HepG2 (cell line): Measurements from ENCODE around the gene OR2H1. TPM values are rescaled to one million over a fixed set of nuclear protein-coding genes. Genes with fewer than 3 reads are reported as not detected.
"Not testable (repeated sequence)": the region's sequence is repeated elsewhere in the genome, so short reads cannot be mapped to it uniquely, and the experiment has no call there.

Experiments
- ATAC-seq: fragments of 200-7000 bp; cut with Tn5 transposase; 3 replicates; pipeline ENCODE4 v1.9.1; 2020; ENCODE audit warnings: mild to moderate bottlenecking, moderate library complexity
- BruUV-seq: library from RNA; stranded (reverse); fragments of 400-500 nt; replicated peaks from 2 replicates; lab custom pipeline; 2021; lab: Mats Ljungman, UMichigan
- CTCF ChIA-PET: fragments of 300-600 bp; formaldehyde crosslinking; extraction: SDS; loops from one replicate; lab custom pipeline; 2021; ENCODE audit warnings: low total read pairs, inconsistent platforms, low intra/inter-chr PET ratio; lab: Yijun Ruan, JAX
- POLR2A ChIA-PET: fragments of 350-600 bp; sonication (Branson Sonifier 250); formaldehyde crosslinking; loops from one replicate; lab custom pipeline; 2020; ENCODE audit warnings: antibody characterized with exemption, inconsistent platforms; lab: Yijun Ruan, JAX
- DNase-seq: peaks from one replicate; pipeline ENCODE4 v3.0.0-alpha.2; 2015; ENCODE audit warnings: low spot score
- FAIRE-seq: peaks from 3 replicates; lab custom pipeline; 2011; peaks lifted over from hg19 to GRCh38; lab: Jason Lieb, UNC
- H2AFZ ChIP-seq: one replicate; pipeline ENCODE4 v1.6.1; 2011; ENCODE audit warnings: low read length, inconsistent platforms
- H3K27ac ChIP-seq: fragments of 300-600 bp; 3 replicates; pipeline ENCODE4 v1.8.0; 2011; ENCODE audit warnings: mixed run types, mild to moderate bottlenecking, mixed read lengths, low read length, inconsistent platforms; ENCODE audit not compliant: insufficient read depth; ENCODE audit errors: extremely low read length
- H3K27me3 ChIP-seq, 2 experiments: fragments of 200-600 bp in 1 of 2; 2 replicates in 1 of 2; 3 replicates in 1 of 2; pipeline versions ENCODE4 v1.6.0 to v1.8.0; 2011; ENCODE audit warnings: low read length in 2 of 2, mild to moderate bottlenecking in 2 of 2, moderate library complexity in 2 of 2, inconsistent platforms in 1 of 2; ENCODE audit not compliant: insufficient read depth in 2 of 2, control insufficient read depth in 1 of 2
- H3K36me3 ChIP-seq, 2 experiments: fragments of 200-600 bp in 1 of 2; replicated peaks in 1 of 2; 2 replicates in 1 of 2; 3 replicates in 1 of 2; pipeline versions ENCODE4 v1.5.1 to v1.8.0; 2011; ENCODE audit warnings: low read length in 2 of 2, inconsistent platforms in 1 of 2; ENCODE audit not compliant: insufficient read depth in 2 of 2, control insufficient read depth in 1 of 2
- H3K4me1 ChIP-seq: 2 replicates; pipeline ENCODE4 v1.5.1; 2012; ENCODE audit warnings: low read length, inconsistent platforms; ENCODE audit not compliant: insufficient read depth
- H3K4me2 ChIP-seq: 2 replicates; pipeline ENCODE4 v1.6.0; 2011; ENCODE audit warnings: low read depth, low read length, inconsistent platforms
- H3K4me3 ChIP-seq, 3 experiments: fragments of 200-600 bp in 1 of 3; sonication (generic), shearing (Covaris generic) in 1 of 3; replicated peaks in 1 of 3; 2 replicates each; pipeline ENCODE4 v1.5.1; 2011 to 2016; ENCODE audit warnings: low read length in 3 of 3, inconsistent platforms in 2 of 3, low read depth in 2 of 3, mild to moderate bottlenecking in 2 of 3, control low read depth in 1 of 3, mixed read lengths in 1 of 3; ENCODE audit not compliant: insufficient read depth in 1 of 3
- H3K79me2 ChIP-seq: one replicate; pipeline ENCODE4 v1.6.1; 2011; ENCODE audit warnings: low read length, inconsistent platforms; ENCODE audit not compliant: insufficient read depth
- H3K9ac ChIP-seq: 2 replicates; pipeline ENCODE4 v1.6.0; 2011; ENCODE audit warnings: mild to moderate bottlenecking, low read depth, low read length, inconsistent platforms; ENCODE audit not compliant: insufficient read depth
- H3K9me3 ChIP-seq: 2 replicates; pipeline ENCODE4 v1.5.1; 2012; ENCODE audit warnings: mild to moderate bottlenecking, low read length
- H4K20me1 ChIP-seq: 2 replicates; pipeline ENCODE4 v1.6.0; 2011; ENCODE audit warnings: inconsistent platforms, mild to moderate bottlenecking, low read length, moderate library complexity; ENCODE audit not compliant: insufficient read depth
- ATF5 ChIP-seq: sonication (generic); formaldehyde crosslinking; IDR thresholded peaks from 2 replicates; pipeline ENCODE4 v1.4.0; 2020; ENCODE audit warnings: mild to moderate bottlenecking, low read depth, missing genetic modification reagents
- HOMEZ ChIP-seq: IDR thresholded peaks from 2 replicates; pipeline ENCODE4 v1.6.1; 2016; ENCODE audit warnings: low read depth
- KDM1A ChIP-seq: IDR thresholded peaks from 2 replicates; pipeline ENCODE4 v1.6.1; 2016; ENCODE audit warnings: missing compliant biosample characterization
- PPARG ChIP-seq: conservative IDR thresholded peaks from 2 replicates; pipeline ENCODE4 v1.6.1; 2016; ENCODE audit warnings: missing biosample characterization, missing genetic modification reagents
- RARA ChIP-seq: IDR thresholded peaks from 2 replicates; pipeline ENCODE4 v1.6.1; 2016; ENCODE audit warnings: missing genetic modification reagents, missing compliant biosample characterization
- ZNF143 ChIP-seq: sonication (generic); formaldehyde crosslinking; IDR thresholded peaks from 2 replicates; pipeline ENCODE4 v1.4.0; 2020; ENCODE audit warnings: missing genetic modification reagents
- ZNF160 ChIP-seq: sonication (generic); formaldehyde crosslinking; IDR thresholded peaks from 2 replicates; pipeline ENCODE4 v1.8.0; 2022; ENCODE audit warnings: mild to moderate bottlenecking, inconsistent platforms, missing genetic modification reagents
- ZNF451 ChIP-seq: sonication (generic); formaldehyde crosslinking; IDR thresholded peaks from 2 replicates; pipeline ENCODE4 v1.5.0; 2020; ENCODE audit warnings: mild to moderate bottlenecking, missing genetic modification reagents
- ZNF614 ChIP-seq: IDR thresholded peaks from 2 replicates; pipeline ENCODE4 v1.6.1; 2018; ENCODE audit warnings: missing biosample characterization, missing genetic modification reagents, inconsistent platforms, borderline replicate concordance
- ZNF891 ChIP-seq: sonication (generic); formaldehyde crosslinking; IDR thresholded peaks from 2 replicates; pipeline ENCODE4 v1.5.0; 2020; ENCODE audit warnings: mild to moderate bottlenecking, missing genetic modification reagents
- WGBS: methylation state at CpG from one replicate; pipeline ENCODE4 v1.1.6; 2017; ENCODE audit warnings: low lambda C conversion rate; 5-methylcytosine and 5-hydroxymethylcytosine counted together
- in situ Hi-C: cut with HindIII; loops from 2 replicates; pipeline ENCODE4 v1.10.0; 2017; ENCODE audit warnings: low pct_unique_long_range_greater_than_20kb; ENCODE audit not compliant: extremely low pct_ligation_motif_present
- intact Hi-C: fragments of 100-400 bp; cut with micrococcal nuclease; formaldehyde crosslinking; loops from one replicate; pipeline ENCODE4 v1.10.0; 2022; ENCODE audit not compliant: unreplicated experiment
- polyA plus RNA-seq, 8 experiments: library from polyadenylated mRNA; depleted of rRNA in 3 of 8; stranded (reverse) in 7 of 8; unstranded in 1 of 8; fragments of >200 nt; fragmentation: Illumina TruSeq in 4 of 8; extraction: Trizol in 4 of 8; gene quantifications; 2 replicates each; pipeline versions ENCODE4 v1.2.1 to v1.2.3, GENCODE V29; 2011 to 2016; ENCODE audit warnings: low read depth in 4 of 8, missing spikeins in 1 of 8, mixed read lengths in 1 of 8; ENCODE audit not compliant: insufficient read depth in 1 of 8
- total RNA-seq, 5 experiments: library from RNA; depleted of rRNA; stranded (reverse); fragments of >200 nt; fragmentation: Illumina TruSeq; extraction: Trizol; gene quantifications; 2 replicates each; pipeline ENCODE4 v1.2.3, GENCODE V29; 2016; ENCODE audit warnings: low read depth in 1 of 5
- TF ChIP-seq, protein P1 (sequence below): sonication (generic); formaldehyde crosslinking; IDR thresholded peaks from 2 replicates; pipeline ENCODE4 v1.4.0; 2020; ENCODE audit warnings: missing genetic modification reagents
- TF ChIP-seq, protein P2 (sequence below): sonication (generic); formaldehyde crosslinking; IDR thresholded peaks from 2 replicates; pipeline ENCODE4 v1.4.0; 2020; ENCODE audit warnings: missing genetic modification reagents

OR2H1 gene
- total and polyA plus RNA-seq, 2 of the 13 experiments (the other 11 are each of a cell fraction or from before 2014, with no cell fraction given), result 0.15 TPM; not detected in 1

DNA sequence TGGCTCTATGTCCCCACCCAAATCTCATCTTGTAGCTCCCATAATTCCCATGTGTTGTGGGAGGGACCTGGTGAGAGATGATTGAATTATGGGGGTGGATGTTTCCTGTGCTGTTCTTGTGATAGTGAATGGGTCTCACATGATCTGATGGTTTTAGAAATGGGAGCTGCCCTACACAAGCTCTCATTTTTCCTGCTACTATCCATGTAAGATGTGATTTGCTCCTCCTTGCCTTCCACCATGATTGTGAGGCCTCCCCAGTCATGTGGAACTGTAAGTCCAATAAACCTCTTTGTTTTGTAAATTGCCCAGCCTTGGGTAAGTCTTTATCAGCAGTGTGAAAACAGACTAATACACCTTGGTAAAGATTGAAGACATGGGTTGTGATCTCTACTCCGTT, 12.9 kb upstream of the OR2H1 start:
- POLR2A ChIA-PET, FAIRE-seq, ATAC-seq, H3K27me3 ChIP-seq, H4K20me1 ChIP-seq, H3K79me2 ChIP-seq, intact Hi-C loops, H3K9me3 ChIP-seq, H3K27ac ChIP-seq, H3K9ac ChIP-seq, H3K36me3 ChIP-seq, H3K4me1 ChIP-seq, H3K4me2 ChIP-seq, in situ Hi-C loops, CTCF ChIA-PET, H2AFZ ChIP-seq, DNase-seq, BruUV-seq, H3K4me3 ChIP-seq: not testable (repeated sequence)
- WGBS, result 4% methylated on average over 1 of the region's 1 CpG

GRCh38 chr6:29447670-29448069, 9.3 kb upstream of the OR2H1 start:
- Histone ChIP-seq H4K20me1 (no peaks in the 10 kb centered on the region), H3K4me1 (no peaks in the 10 kb centered on the region), H3K27ac (no peak overlapping the region), H3K9ac (no peak overlapping the region), H3K27me3 (no peaks in the 10 kb centered on the region), H2AFZ (no peak overlapping the region), H3K4me3 (no peak overlapping the region), H3K36me3 (no peaks in the 10 kb centered on the region), H3K9me3 (no peaks in the 10 kb centered on the region; the same call in 1 of the 2 replicates), H3K4me2 (no peak overlapping the region), H3K79me2 (no peaks in the 10 kb centered on the region)
- in situ Hi-C loops (no loop called here), intact Hi-C loops (no loop called here)
- POLR2A ChIA-PET, result no interaction called here
- ATAC-seq, result no peak
- BruUV-seq, result no TSS peak
- CTCF ChIA-PET, result no interaction called here
- no peak for FAIRE-seq
- 3% methylated on average over 1 of the region's 1 CpG for WGBS
- DNase-seq, result no peak
- no peak for TF ChIP-seq RARA (CRISPR knock-in tag)
- TF ChIP-seq ZNF143 (CRISPR knock-in tag), result no peak
- no peak for TF ChIP-seq ZNF614 (CRISPR knock-in tag)
- TF ChIP-seq ATF5, result no peak
- no peak for TF ChIP-seq ZNF891 (CRISPR knock-in tag)
- no peak for TF ChIP-seq PPARG (CRISPR knock-in tag)
- no peak for TF ChIP-seq KDM1A (CRISPR knock-in tag)
- no peak for TF ChIP-seq ZNF451 (CRISPR knock-in tag)
- TF ChIP-seq, protein P1, sequence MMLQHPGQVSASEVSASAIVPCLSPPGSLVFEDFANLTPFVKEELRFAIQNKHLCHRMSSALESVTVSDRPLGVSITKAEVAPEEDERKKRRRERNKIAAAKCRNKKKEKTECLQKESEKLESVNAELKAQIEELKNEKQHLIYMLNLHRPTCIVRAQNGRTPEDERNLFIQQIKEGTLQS (CRISPR knock-in tag), result no peak
- no peak for TF ChIP-seq HOMEZ (CRISPR knock-in tag)
- TF ChIP-seq, protein P2, sequence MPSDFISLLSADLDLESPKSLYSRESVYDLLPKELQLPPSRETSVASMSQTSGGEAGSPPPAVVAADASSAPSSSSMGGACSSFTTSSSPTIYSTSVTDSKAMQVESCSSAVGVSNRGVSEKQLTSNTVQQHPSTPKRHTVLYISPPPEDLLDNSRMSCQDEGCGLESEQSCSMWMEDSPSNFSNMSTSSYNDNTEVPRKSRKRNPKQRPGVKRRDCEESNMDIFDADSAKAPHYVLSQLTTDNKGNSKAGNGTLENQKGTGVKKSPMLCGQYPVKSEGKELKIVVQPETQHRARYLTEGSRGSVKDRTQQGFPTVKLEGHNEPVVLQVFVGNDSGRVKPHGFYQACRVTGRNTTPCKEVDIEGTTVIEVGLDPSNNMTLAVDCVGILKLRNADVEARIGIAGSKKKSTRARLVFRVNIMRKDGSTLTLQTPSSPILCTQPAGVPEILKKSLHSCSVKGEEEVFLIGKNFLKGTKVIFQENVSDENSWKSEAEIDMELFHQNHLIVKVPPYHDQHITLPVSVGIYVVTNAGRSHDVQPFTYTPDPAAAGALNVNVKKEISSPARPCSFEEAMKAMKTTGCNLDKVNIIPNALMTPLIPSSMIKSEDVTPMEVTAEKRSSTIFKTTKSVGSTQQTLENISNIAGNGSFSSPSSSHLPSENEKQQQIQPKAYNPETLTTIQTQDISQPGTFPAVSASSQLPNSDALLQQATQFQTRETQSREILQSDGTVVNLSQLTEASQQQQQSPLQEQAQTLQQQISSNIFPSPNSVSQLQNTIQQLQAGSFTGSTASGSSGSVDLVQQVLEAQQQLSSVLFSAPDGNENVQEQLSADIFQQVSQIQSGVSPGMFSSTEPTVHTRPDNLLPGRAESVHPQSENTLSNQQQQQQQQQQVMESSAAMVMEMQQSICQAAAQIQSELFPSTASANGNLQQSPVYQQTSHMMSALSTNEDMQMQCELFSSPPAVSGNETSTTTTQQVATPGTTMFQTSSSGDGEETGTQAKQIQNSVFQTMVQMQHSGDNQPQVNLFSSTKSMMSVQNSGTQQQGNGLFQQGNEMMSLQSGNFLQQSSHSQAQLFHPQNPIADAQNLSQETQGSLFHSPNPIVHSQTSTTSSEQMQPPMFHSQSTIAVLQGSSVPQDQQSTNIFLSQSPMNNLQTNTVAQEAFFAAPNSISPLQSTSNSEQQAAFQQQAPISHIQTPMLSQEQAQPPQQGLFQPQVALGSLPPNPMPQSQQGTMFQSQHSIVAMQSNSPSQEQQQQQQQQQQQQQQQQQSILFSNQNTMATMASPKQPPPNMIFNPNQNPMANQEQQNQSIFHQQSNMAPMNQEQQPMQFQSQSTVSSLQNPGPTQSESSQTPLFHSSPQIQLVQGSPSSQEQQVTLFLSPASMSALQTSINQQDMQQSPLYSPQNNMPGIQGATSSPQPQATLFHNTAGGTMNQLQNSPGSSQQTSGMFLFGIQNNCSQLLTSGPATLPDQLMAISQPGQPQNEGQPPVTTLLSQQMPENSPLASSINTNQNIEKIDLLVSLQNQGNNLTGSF, result no peak
- TF ChIP-seq ZNF160 (CRISPR knock-in tag), result no peak
